ENCODE results near the gene TMEM221.

DNA sequence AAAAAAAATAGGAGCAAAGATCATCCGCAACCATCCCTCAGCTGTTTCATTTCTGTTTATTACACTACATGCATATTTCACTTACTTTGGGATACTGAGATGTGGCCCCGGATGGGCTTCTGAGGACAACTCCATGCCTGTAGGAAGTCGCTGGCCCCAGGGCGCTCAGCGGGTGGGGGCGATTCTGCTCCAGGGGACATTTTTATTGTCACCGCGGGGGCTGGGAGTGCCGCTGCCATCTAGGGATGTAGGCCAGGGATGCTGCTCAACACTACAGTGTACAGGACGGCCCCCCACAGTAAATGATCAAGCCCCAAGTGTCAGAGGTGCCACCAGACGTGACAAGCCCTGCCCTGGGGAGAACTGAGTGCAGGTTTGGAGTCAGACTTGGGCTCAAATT, 36.7 kb downstream of the TMEM221 start:
- no peak for TF ChIP-seq POLR2A (IDR thresholded peaks at IDR 0.05)
- TF ChIP-seq, protein P1, sequence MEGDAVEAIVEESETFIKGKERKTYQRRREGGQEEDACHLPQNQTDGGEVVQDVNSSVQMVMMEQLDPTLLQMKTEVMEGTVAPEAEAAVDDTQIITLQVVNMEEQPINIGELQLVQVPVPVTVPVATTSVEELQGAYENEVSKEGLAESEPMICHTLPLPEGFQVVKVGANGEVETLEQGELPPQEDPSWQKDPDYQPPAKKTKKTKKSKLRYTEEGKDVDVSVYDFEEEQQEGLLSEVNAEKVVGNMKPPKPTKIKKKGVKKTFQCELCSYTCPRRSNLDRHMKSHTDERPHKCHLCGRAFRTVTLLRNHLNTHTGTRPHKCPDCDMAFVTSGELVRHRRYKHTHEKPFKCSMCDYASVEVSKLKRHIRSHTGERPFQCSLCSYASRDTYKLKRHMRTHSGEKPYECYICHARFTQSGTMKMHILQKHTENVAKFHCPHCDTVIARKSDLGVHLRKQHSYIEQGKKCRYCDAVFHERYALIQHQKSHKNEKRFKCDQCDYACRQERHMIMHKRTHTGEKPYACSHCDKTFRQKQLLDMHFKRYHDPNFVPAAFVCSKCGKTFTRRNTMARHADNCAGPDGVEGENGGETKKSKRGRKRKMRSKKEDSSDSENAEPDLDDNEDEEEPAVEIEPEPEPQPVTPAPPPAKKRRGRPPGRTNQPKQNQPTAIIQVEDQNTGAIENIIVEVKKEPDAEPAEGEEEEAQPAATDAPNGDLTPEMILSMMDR (IDR thresholded peaks at IDR 0.05): no peak

Data from uterus (tissue), 2 donors.